ENCODE data around the gene ELAPOR1.
"Not testable (repeated sequence)": the region's sequence is repeated elsewhere in the genome, so short reads cannot be mapped to it uniquely, and the experiment has no call there.

ELAPOR1 gene

GRCh38 chr1:109136766-109137165, 22.9 kb downstream of the ELAPOR1 start:
- DNase-seq (ENCODE audit: low read depth in 1 of 2, low spot score in 1 of 2) = no peak

- no peak for DNase-seq (ENCODE audit: low read depth in 1 of 2, low spot score in 1 of 2)
Observed at GRCh38 chr1:109137958-109138357, 24.0 kb downstream of the ELAPOR1 start.

GRCh38 chr1:109138358-109138757, 24.4 kb downstream of the ELAPOR1 start:
- DNase-seq (ENCODE audit: low read depth in 1 of 2, low spot score in 1 of 2) = no peak

GRCh38 chr1:109140392-109140791, 26.5 kb downstream of the ELAPOR1 start:
- no peak for DNase-seq (ENCODE audit: low read depth in 1 of 2, low spot score in 1 of 2)

GRCh38 chr1:109142260-109142659, 28.3 kb downstream of the ELAPOR1 start:
- no peak for DNase-seq (ENCODE audit: low read depth in 1 of 2, low spot score in 1 of 2)

GRCh38 chr1:109142725-109143124, 28.8 kb downstream of the ELAPOR1 start:
- DNase-seq (ENCODE audit: low read depth in 1 of 2, low spot score in 1 of 2) = not testable (repeated sequence)

GRCh38 chr1:109148987-109149561, 35.2 kb downstream of the ELAPOR1 start:
- DNase-seq (ENCODE audit: low read depth in 1 of 2, low spot score in 1 of 2) = no peak

GRCh38 chr1:109149874-109150601, 36.1 kb downstream of the ELAPOR1 start:
- DNase-seq (ENCODE audit: low read depth in 1 of 2, low spot score in 1 of 2) = no peak

- DNase-seq (ENCODE audit: low read depth in 1 of 2, low spot score in 1 of 2) = no peak
Observed at GRCh38 chr1:109151146-109151990, 37.5 kb downstream of the ELAPOR1 start.

- DNase-seq (ENCODE audit: low read depth in 1 of 2, low spot score in 1 of 2) = no peak
Observed at GRCh38 chr1:109152196-109152595, 38.3 kb downstream of the ELAPOR1 start.

- no peak for DNase-seq (ENCODE audit: low read depth in 1 of 2, low spot score in 1 of 2)
Observed at GRCh38 chr1:109156916-109157385, 43.0 kb downstream of the ELAPOR1 start.

GRCh38 chr1:109158433-109158832, 44.5 kb downstream of the ELAPOR1 start:
- DNase-seq (ENCODE audit: low read depth in 1 of 2, low spot score in 1 of 2) = no peak

- DNase-seq (ENCODE audit: low read depth in 1 of 2, low spot score in 1 of 2) = no peak
Observed at GRCh38 chr1:109159326-109159725, 45.4 kb downstream of the ELAPOR1 start.

GRCh38 chr1:109160071-109160840, 46.3 kb downstream of the ELAPOR1 start:
- no peak for DNase-seq (ENCODE audit: low read depth in 1 of 2, low spot score in 1 of 2)

GRCh38 chr1:109161858-109162606, 48.1 kb downstream of the ELAPOR1 start:
- no peak for DNase-seq (ENCODE audit: low read depth in 1 of 2, low spot score in 1 of 2)

- no peak for DNase-seq (ENCODE audit: low read depth in 1 of 2, low spot score in 1 of 2)
Observed at GRCh38 chr1:109162626-109163025, 48.7 kb downstream of the ELAPOR1 start.

GRCh38 chr1:109163551-109163950, 49.6 kb downstream of the ELAPOR1 start:
- DNase-seq (ENCODE audit: low read depth in 1 of 2, low spot score in 1 of 2) = no peak
